CD14-positive monocyte (primary cell): ENCODE measurements around the gene MAML3. TPM values are rescaled to one million over a fixed set of nuclear protein-coding genes. Genes with fewer than 3 reads are reported as not detected.

Experiments
- DNase-seq, 3 donors: peaks; one replicate each; pipeline ENCODE4 v3.0.0-alpha.2; 2011 to 2022
- H2AFZ ChIP-seq: 2 replicates; pipeline ENCODE4 v1.6.0; 2012; ENCODE audit warnings: mild to moderate bottlenecking, low read depth, low read length, inconsistent platforms; ENCODE audit not compliant: insufficient read depth, poor library complexity, severe bottlenecking
- H3K27ac ChIP-seq, 2 donors: 1 replicate in 1 of 2; 2 replicates in 1 of 2; pipeline ENCODE4 v1.5.1; 2012 to 2013; ENCODE audit warnings: low read length in 2 of 2, control low read depth in 1 of 2, inconsistent platforms in 1 of 2, low read depth in 1 of 2, mild to moderate bottlenecking in 1 of 2
- H3K27me3 ChIP-seq, 2 donors: one replicate each; pipeline versions ENCODE4 v1.6.0 to v1.6.1; 2011 to 2013; ENCODE audit warnings: low read length in 2 of 2; ENCODE audit not compliant: control insufficient read depth in 2 of 2, insufficient read depth in 2 of 2
- H3K36me3 ChIP-seq, 2 donors: replicated peaks in 1 of 2; 1 replicate in 1 of 2; 2 replicates in 1 of 2; pipeline versions ENCODE4 v1.5.1 to v1.6.1; 2012 to 2013; ENCODE audit warnings: low read length in 2 of 2, control low read depth in 1 of 2, inconsistent platforms in 1 of 2, mild to moderate bottlenecking in 1 of 2; ENCODE audit not compliant: insufficient read depth in 2 of 2, control insufficient read depth in 1 of 2
- H3K4me1 ChIP-seq, 2 donors: 1 replicate in 1 of 2; 2 replicates in 1 of 2; pipeline versions ENCODE4 v1.5.1 to v1.6.1; 2012 to 2013; ENCODE audit warnings: low read length in 2 of 2, control low read depth in 1 of 2, inconsistent platforms in 1 of 2, mild to moderate bottlenecking in 1 of 2, moderate library complexity in 1 of 2; ENCODE audit not compliant: insufficient read depth in 2 of 2, control insufficient read depth in 1 of 2
- H3K4me2 ChIP-seq: replicated peaks from 2 replicates; pipeline ENCODE3; 2012; ENCODE audit warnings: low read length, moderate library complexity, mild to moderate bottlenecking; ENCODE audit not compliant: poor library complexity, severe bottlenecking; ENCODE audit errors: extremely low read depth
- H3K4me3 ChIP-seq, 3 experiments: fragments of 200-600 bp in 1 of 3; sonication (generic) in 1 of 3; replicated peaks in 1 of 3; 1 replicate in 2 of 3; 2 replicates in 1 of 3; pipeline ENCODE4 v1.5.1; 2011 to 2013; ENCODE audit warnings: low read length in 3 of 3, mild to moderate bottlenecking in 3 of 3, control low read depth in 2 of 3, low read depth in 2 of 3, inconsistent platforms in 1 of 3, moderate library complexity in 1 of 3
- H3K79me2 ChIP-seq: 2 replicates; pipeline ENCODE4 v1.6.0; 2012; ENCODE audit warnings: mild to moderate bottlenecking, control low read depth, inconsistent platforms, low read length, moderate library complexity; ENCODE audit not compliant: insufficient read depth
- H3K9ac ChIP-seq: 2 replicates; pipeline ENCODE4 v1.6.0; 2017; ENCODE audit warnings: low read length, mild to moderate bottlenecking; ENCODE audit not compliant: insufficient read depth, poor library complexity, severe bottlenecking
- H3K9me3 ChIP-seq, 2 donors: replicated peaks in 1 of 2; 1 replicate in 1 of 2; 2 replicates in 1 of 2; pipeline versions ENCODE4 v1.5.1 to v1.6.1; 2012 to 2013; ENCODE audit warnings: low read length in 2 of 2, control low read depth in 1 of 2; ENCODE audit not compliant: control insufficient read depth in 1 of 2, insufficient read depth in 1 of 2
- H4K20me1 ChIP-seq: 2 replicates; pipeline ENCODE4 v1.6.0; 2012; ENCODE audit warnings: mild to moderate bottlenecking, low read length, control low read depth, moderate library complexity; ENCODE audit not compliant: insufficient read depth
- H3K27ac Mint-ChIP-seq, 7 donors: one replicate each; pipeline ENCODE4 v1.8.0; 2020; ENCODE audit warnings: mild to moderate bottlenecking in 7 of 7, mixed read lengths in 7 of 7, moderate library complexity in 6 of 7, inconsistent platforms in 2 of 7
- H3K27me3 Mint-ChIP-seq, 3 donors: one replicate each; pipeline ENCODE4 v1.8.0; 2021 to 2022; ENCODE audit warnings: low read depth in 3 of 3, mild to moderate bottlenecking in 3 of 3, mixed read lengths in 3 of 3, moderate library complexity in 3 of 3, inconsistent platforms in 1 of 3
- H3K36me3 Mint-ChIP-seq, 2 donors: one replicate each; pipeline ENCODE4 v1.8.0; 2020; ENCODE audit warnings: mixed read lengths in 2 of 2, inconsistent platforms in 1 of 2, mild to moderate bottlenecking in 1 of 2
- H3K4me1 Mint-ChIP-seq: one replicate; pipeline ENCODE4 v1.8.0; 2020; ENCODE audit warnings: mild to moderate bottlenecking, mixed read lengths
- H3K4me3 Mint-ChIP-seq, 2 donors: one replicate each; pipeline ENCODE4 v1.8.0; 2020; ENCODE audit warnings: mild to moderate bottlenecking in 2 of 2, mixed read lengths in 2 of 2, moderate library complexity in 1 of 2
- H3K9me3 Mint-ChIP-seq, 7 donors: one replicate each; pipeline ENCODE4 v1.8.0; 2020 to 2022; ENCODE audit warnings: mixed read lengths in 7 of 7, mild to moderate bottlenecking in 6 of 7, moderate library complexity in 6 of 7, inconsistent platforms in 2 of 7
- CTCF ChIP-seq: fragments of 200-600 bp; IDR thresholded peaks from one replicate; pipeline ENCODE4 v1.8.0; 2022; ENCODE audit warnings: antibody characterized with exemption, mild to moderate bottlenecking
- WGBS: methylation state at CpG from one replicate; pipeline ENCODE4 v1.1.5; 2013; ENCODE audit warnings: missing lambda C conversion rate; ENCODE audit not compliant: insufficient coverage; 5-methylcytosine and 5-hydroxymethylcytosine counted together
- intact Hi-C, 2 donors: fragments of 100-400 bp; cut with micrococcal nuclease; formaldehyde crosslinking; loops; one replicate each; pipeline versions ENCODE4 v1.15.0 to v1.15.1; 2023
- polyA plus RNA-seq, 3 donors: library from polyadenylated mRNA; depleted of rRNA in 1 of 3; unstranded in 2 of 3; stranded (reverse) in 1 of 3; fragments of 300-500 nt in 2 of 3; fragments of >200 nt in 1 of 3; fragmentation: Illumina TruSeq in 2 of 3; gene quantifications; 1 replicate in 2 of 3; 2 replicates in 1 of 3; pipeline ENCODE4 v1.2.3, GENCODE V29; 2012 to 2021

The MAML3 gene
- polyA plus RNA-seq, 3 donors = 1.5 to 6.5 (median 2.3) TPM

DNA sequence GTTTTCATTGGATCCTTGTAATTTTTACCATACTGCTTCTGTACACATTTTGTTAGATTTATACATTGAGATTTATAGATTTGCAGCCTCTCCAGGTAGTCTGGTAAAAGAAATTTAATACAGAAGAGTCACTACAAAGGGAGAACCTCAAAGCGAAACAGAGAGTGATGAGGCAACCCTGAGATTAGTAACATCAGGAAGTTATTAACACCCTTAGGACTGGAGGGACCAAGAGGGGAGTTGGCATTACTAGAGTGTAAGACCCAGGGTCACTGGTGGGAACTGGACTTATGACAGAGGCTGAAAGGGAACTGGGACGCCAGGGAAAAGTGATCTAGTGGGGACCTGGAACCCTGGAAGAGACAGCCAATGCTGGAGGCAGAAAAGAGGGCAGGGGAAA is 20.6 kb upstream of the MAML3 start:
- 10% methylated on average over 2 of the region's 2 CpGs for WGBS
- Mint-ChIP-seq H3K4me3 (peak overlapping the region in 1 of 2 donors; percentile 61), H3K27me3 (peaks cover 0 to 1% (median 0%) of the 10 kb centered on the region in 3 donors), H3K9me3 (peaks cover 0 to 2% (median 0%) of the 10 kb centered on the region in 7 donors), H3K4me1 (peaks cover 26% of the 10 kb centered on the region), H3K36me3 (no peaks in the 10 kb centered on the region), H3K27ac (peak overlapping the region in 6 of 7 donors; percentile 67 to 92 (median 88))
- DNase-seq = peak; percentile 60 to 86 (median 80)
- Histone ChIP-seq H3K9me3 (no peaks in the 10 kb centered on the region), H3K27me3 (no peaks in the 10 kb centered on the region), H3K9ac (no peak overlapping the region), H3K4me2 (peak overlapping the region; percentile 53), H3K4me3 (peak overlapping the region in 1 of 3 experiments; percentile 42), H3K36me3 (no peaks in the 10 kb centered on the region), H3K27ac (peak overlapping the region in 1 of 2 donors; percentile 52), H3K4me1 (peaks cover 18 to 26% of the 10 kb centered on the region in 2 donors), H3K79me2 (no peaks in the 10 kb centered on the region), H2AFZ (peak overlapping the region; percentile 59), H4K20me1 (no peaks in the 10 kb centered on the region)
- TF ChIP-seq CTCF = no peak
- intact Hi-C loops = no loop called here

GRCh38 chr4:140172960-140173359 is 19.0 kb upstream of the MAML3 start:
- Histone ChIP-seq H3K9me3 (no peaks in the 10 kb centered on the region), H3K79me2 (no peaks in the 10 kb centered on the region), H3K36me3 (no peaks in the 10 kb centered on the region), H3K27me3 (no peaks in the 10 kb centered on the region), H2AFZ (no peak overlapping the region), H3K4me2 (peak overlapping the region; percentile 9), H3K27ac (no peak overlapping the region), H3K9ac (no peak overlapping the region), H3K4me1 (peaks cover 18 to 27% of the 10 kb centered on the region in 2 donors), H4K20me1 (no peaks in the 10 kb centered on the region), H3K4me3 (no peak overlapping the region)
- Mint-ChIP-seq H3K4me3 (no peak overlapping the region), H3K4me1 (peaks cover 27% of the 10 kb centered on the region), H3K36me3 (no peaks in the 10 kb centered on the region), H3K9me3 (peaks cover 0 to 3% (median 0%) of the 10 kb centered on the region in 7 donors), H3K27me3 (peaks cover 0 to 3% (median 1%) of the 10 kb centered on the region in 3 donors), H3K27ac (peak overlapping the region in 6 of 7 donors; percentile 60 to 76 (median 66))
- 0% methylated on average over 1 of the region's 1 CpG for WGBS
- no peak for TF ChIP-seq CTCF
- DNase-seq = peak; percentile 50 to 73 (median 70)
- intact Hi-C loops = no loop called here
